Stimulated activated CD8-positive, alpha-beta memory T cell treated with anti-CD3 and anti-CD28 coated beads, Interleukin-12 subunit alpha, Interleukin-12 subunit beta, amount 100 ng/mL, for 24 hours (primary cell): ENCODE results near the gene ANXA4.
"Not testable (repeated sequence)": the region's sequence is repeated elsewhere in the genome, so short reads cannot be mapped to it uniquely, and the experiment has no call there.

Source experiments
- DNase-seq: peaks from one replicate; pipeline ENCODE4 v3.0.0-alpha.2; 2020; ENCODE audit errors: extremely low read depth

Gene ANXA4

DNA sequence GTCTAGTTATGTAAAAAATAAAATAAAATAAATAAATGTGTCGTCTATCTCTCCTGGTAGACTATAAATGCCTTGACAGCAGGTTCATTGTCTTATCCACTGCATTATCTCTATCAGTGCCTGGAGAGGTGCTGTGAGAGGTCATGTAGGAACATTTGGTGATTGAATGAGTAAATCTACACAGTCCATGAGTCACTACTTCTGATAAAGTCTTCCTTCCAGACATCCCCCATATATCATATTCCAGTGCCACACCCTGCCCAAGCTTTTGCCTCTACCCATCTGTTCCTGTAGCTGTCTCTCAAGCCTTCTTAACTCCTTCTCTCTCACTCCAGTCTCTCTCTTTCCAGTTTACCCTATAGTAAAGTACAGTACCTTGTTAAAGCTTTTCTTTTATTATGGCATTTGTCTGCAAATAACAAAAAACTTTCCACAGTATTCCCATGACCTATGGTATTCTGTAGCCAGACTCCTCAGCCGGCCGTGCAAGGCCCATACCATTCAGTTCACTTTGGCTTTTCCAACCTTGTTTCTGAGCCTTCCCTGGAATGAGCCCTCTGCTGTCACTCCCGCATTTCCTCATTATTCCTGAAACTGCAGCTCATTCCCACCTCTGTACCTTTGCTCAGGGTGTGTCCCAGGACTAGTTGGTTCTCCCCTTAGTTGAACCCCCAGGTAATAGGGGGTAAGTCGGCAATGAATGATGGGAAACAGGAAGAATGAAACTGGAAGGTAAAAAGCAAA, 37.5 kb downstream of the ANXA4 start:
- no peak for DNase-seq

DNA sequence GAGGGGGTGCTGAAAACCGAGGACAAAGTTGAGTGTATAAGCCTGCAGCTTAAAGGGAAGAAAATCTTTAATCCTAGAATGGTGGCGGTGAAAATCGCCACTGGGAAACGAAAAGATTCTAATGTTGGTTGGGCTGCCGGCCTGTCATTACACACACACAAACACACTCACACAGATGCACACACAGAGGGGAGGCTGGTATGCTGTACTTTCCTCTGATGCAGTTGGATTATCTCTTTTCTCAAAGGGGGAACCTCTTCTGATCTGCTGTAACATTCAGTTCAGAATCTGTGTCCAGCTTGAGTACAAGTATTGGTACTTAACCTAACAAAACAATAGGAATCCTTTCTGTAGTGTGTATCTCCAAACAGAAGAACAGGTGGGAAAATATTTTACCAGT, 39.0 kb downstream of the ANXA4 start:
- no peak for DNase-seq

DNA sequence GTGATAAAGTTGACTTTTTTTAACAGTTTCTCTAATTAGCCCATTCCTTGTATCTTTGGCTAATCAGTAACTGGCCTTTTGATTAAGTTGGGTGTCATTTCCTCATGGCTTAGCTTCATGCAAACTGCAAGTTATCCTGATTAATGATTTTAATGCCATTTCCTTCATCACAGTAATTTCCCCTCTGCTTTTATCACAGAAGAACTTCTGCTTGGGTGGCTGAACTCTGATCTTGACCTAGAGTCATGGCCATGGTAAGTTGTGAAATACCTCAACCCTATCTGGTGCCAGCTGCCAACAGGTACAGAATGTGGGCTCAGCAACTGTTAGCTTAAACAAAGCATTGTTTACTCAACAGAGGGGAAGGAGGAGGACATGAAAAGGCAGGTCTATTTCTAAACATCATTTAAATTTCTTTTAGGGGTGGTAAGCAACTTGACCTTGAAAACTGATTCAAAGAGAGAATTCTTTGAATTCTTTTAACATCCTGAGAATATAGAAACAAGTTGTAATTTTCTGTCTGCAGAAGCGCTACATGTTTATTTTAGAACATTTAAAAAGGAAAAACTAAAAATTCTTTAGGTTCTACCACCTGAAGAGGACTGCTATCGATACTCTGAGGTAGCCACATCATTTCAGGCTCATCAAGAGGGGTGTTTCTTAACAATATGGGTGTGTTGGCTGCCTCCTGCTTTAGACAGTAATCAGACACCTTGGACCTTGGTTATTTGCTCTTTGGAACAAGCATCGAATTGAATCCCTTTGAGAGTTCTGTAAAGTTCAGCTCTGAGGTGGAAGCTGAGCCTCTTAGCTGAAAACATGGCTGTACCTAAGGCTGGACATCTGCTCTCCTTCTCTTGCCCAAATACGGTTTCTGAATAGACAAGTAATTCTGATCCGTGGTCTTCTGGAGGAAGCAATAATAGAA, 39.7 kb downstream of the ANXA4 start:
- no peak for DNase-seq

DNA sequence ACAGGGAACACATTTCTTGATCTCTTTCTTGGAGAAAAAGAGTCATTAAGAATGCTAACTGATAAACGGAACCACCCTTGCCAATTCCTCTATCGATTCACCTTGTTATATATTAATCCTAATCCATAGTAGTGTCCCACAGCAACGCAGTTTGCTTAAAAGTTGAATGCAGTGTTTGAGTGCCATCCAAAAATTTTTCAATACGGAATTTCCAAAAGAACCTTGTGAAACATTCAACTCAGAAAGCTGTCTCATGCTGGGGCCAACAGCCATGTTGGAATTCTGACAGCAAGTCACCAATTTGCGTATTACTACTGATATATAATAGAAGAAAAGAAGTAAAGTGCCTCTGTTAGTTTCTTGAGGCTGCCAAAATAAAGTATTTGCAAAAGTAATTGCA, 42.3 kb downstream of the ANXA4 start:
- no peak for DNase-seq

DNA sequence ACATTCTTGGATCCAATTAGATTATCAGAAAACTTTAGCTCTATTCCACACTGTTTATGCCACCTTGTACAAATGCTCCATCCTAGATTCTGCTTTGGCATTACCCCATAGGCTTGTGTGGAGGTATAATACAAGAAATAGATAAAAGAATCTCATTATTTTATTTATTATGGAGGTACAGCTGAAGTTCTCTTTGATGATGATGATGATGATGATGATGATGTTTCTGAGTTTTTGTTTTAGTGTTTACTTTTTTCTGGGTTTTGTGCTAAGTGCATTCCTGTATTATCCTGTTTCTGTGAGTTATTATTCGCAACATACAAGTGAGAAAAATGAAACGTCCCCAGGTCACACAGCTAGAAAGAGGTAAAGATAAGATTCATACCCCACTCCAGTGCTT, 43.4 kb downstream of the ANXA4 start:
- no peak for DNase-seq

DNA sequence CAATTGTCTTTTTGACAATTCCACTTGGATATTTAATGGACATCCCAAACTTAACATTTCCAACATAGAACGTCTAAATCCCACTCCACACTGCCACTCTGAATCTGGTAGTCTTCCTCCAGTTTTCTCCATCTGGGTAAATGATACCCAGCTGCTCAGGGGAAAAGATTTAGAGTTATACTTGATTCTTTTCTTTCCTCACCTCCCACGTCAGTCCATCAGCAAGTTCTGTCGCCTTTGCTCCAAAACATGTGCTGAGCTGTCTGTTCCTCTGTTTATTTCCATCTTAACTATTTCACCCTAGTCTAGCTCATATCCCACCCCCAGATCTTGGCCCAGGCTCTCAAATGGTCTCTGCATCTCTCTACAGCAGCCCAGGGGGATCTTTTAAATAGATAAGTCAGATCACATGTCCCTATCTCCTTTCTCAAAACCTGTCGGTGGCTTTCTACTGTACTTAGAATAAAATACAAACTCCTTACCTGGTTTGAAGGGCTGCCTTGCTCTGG, 44.2 kb downstream of the ANXA4 start:
- DNase-seq, result no peak

DNA sequence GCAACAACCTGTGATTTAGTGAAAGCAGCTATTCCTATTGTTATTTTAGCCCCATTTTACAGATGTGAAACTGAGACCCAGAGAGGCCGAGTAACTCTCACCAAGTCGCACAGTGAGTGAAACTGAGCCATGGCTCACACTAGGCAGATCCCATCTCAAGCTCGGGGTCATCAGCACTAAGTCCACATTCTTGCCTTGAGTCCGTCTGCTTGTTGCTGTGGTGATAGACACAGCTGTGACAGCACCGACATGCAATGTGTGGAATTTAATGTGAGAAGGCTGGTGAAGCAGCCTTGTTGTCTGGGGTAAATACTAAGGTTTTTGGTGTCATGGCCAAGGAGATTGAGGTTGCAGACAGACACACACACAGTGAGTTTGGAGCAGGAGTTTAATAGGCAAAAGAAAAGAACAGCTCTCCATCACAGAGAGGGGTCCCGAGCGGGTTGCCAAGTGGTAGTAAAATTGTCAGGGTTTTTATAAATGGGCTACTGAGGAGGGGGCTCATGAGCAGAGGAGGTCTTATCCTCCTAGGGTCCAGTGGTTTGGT, 47.3 kb downstream of the ANXA4 start:
- DNase-seq, result no peak

DNA sequence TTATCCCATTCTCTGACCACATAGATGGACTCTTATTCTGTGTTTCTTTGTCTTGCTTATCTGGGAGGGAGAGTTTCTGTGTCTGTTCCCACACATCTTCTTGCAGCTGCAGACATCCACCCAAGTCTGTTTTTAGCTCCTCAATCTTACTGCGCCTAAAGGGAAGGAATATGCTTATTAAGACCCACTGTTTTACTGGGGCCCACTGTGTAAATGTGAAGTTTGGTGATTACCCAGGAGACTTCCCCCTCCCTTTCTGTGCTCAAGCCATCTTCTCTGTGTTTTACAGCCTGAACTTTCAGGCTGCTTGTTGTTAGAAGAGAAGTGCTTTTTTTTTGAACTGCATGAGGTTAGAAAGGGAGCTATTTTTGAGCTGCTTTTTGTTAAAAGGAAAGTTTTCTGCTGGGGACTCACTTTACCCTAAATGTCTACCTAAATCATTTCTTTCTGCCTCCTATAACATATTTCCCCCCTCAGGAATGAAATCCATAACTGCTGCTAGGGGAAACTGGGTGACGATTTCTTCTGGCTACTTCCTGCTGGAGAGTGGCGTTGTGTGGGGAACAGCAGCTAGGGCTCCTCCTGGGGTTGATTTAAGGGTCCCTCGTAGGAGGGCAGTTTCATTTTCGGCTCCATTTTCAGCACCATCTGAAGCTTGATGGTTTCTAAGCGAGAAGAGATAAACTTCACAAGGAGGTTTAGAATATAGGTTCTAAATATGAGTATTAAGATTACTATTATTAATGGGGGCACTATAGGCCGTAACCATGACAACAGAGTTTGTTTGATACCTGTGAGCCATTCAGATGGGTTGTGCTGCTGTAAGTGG, 48.1 kb downstream of the ANXA4 start:
- no peak for DNase-seq

DNA sequence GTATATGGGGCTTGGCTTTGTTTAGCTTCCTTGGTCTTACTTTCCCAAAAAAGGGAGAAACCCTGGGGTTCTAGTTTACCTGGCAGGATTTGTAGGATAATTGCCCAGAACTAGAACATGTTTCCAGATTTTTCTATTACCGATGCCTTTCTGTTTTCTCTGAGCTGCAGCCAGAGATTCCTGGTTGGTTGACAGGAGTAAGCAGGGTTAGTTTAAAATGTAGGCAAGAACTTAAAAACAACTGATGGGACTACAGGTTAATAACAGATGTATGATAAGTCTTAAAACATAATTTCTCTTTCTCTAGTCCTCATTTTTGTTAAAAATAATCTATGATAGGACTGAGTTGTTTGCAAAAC, 48.6 kb downstream of the ANXA4 start:
- DNase-seq, result no peak

DNA sequence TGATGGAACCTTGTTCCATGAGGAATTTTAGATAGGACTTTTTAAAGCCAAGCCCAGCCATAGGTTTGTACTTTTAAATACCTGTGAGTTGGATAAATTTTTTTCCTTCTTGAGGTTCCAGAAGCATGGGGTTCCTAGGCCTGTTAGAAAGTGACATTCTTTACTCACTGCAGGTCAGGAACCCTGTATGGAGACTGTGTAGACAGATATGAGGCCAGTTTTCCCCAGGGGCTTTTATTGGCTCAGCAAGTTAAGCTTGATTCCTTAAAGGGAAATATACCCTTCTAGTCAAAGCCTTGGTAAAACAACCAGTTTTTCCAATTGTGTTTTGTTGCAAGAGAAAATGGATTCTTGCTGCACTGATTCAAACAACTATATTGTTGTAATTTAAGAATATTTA, 49.1 kb downstream of the ANXA4 start:
- DNase-seq, result no peak

DNA sequence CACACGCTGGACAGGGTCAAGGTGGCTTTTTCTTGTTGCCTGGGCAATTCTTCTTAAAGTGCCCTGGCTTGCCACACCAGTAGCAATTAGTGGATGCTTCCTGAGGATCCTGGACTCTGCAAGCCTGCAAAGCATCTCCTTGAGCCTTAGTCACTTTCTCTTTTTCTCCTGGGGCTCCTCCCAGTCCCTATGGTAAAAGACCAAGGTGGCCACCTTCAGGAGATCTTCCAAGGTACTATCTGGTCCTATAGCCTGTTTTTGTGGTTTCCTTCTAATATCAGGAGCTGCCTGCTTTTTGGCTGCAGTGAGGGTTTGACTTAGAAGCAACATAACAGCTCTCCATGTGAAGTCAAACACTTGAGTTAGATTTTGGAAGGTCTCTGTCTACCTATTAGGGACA, 54.2 kb downstream of the ANXA4 start:
- DNase-seq, result no peak

DNA sequence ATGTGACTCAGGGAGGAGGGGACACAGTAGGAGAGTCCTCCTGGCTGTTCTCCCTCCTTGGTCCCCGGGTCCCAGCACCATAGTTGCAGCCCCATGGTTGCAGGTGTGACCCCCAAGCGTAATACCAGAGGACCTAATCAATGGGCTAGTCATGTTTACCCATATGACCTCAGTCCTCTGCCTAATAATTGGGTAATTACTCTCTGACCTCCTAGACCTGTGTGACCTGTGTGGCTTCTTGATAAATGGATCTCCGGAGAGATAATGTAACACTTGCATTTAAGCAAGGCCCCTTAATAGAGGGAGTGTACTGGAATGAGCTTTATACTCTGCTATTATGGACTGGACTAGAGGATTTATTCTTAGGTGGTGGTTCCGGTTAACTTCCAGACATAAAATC, 55.3 kb downstream of the ANXA4 start:
- DNase-seq, result no peak

DNA sequence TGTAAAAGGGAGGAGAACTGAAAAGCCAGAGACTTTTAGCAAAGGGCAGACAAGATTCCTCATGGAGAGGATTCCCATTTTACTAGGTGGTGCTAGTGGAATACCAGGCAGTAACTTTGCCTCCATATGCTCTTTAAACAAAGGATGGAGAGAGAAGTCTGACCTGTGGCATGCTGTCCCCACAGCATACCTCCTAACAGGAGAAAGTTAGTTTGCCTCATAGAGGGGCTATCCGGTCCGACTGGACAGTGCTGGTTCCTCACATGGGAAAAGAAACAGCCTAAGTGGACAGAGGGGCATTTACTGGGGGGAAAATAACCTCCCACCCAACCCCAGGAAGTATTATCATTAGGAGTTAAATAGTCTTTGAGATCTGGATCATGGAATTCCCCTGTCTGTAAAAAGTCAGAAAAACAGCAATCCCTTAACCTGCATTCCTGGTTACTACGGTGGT, 55.9 kb downstream of the ANXA4 start:
- DNase-seq, result no peak

DNA sequence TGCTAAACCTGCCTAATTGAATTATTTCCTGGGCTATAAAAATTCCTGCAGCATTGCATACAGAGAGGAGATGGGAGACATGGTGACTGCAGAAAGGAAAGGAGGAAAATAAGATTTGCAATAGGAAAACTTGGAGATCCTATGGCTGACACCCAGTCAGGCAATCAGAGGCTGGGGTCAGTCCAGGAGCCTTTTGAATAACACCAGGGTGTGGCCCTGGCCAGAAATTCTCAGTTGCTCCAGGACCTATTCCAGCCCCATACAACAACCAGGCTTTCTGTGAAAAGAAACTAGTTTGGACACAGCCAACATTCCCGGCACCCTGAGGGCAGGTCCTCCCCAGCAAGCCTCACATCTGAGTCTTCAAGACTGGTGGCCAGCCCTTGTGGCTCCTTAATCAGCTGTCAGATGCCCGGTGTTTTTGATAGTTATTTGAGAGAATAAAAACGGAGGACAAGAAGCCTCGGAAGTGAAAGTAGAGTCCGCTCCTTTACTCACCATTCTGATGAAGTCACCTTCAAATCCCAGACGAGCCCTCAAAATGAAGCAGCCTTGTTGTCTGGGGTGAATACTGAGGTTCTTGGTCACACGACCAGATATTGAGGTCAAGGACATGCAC, 56.5 kb downstream of the ANXA4 start:
- DNase-seq, result no peak

DNA sequence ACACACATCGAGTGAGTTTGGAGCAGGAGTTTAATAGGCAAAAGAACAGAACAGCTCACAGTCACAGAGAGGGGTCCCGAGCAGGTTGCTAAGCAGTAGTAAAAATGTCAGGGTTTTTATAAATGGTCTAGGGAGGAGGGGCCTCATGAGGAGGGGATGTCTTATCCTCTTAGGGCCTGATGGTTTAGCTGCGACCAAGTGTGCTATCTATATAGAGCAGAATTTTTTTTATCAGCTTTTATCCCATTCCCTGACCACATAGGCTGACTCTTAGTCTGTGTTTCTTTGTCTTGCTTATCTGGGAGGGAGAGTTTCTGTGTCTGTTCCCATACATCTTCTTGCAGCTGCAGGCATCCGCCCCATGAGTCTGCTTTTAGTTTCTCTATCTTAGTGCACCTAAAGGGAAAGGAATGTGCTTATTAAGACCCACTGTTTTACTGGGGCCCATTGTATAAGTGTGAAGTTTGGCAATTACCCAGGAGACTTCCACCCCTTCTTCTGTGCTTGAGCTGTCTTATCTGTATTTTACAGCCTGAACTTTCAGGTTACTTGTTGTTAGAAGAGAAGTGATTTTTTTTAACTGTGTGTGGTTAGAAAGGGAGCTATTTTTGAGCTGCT, 57.1 kb downstream of the ANXA4 start:
- DNase-seq, result no peak

DNA sequence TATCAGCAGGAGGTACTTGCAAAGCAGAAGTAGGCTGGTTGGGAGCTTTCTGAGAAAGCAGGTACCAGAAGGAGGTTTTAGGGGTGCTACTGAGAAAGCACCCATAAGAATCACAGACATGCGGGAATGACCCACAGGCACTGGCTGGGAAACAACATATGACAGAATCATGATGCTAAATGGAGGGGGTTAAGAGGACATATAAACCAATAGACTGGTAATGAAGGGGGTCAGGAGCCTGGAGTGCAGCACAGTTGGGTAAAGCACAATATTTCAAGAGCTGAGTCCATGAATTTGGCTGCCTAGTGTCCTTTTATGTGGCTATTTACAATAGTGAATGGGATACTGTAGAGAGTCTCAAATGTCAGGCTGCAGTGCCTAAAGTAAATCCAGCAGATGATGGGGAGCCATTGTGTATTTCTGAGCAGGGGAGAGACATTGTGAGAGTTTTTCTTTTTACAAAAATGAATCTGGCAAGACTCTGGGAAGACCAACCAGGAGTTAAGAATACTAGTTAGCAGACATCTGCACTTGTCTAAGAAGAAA, 59.9 kb downstream of the ANXA4 start:
- no peak for DNase-seq

DNA sequence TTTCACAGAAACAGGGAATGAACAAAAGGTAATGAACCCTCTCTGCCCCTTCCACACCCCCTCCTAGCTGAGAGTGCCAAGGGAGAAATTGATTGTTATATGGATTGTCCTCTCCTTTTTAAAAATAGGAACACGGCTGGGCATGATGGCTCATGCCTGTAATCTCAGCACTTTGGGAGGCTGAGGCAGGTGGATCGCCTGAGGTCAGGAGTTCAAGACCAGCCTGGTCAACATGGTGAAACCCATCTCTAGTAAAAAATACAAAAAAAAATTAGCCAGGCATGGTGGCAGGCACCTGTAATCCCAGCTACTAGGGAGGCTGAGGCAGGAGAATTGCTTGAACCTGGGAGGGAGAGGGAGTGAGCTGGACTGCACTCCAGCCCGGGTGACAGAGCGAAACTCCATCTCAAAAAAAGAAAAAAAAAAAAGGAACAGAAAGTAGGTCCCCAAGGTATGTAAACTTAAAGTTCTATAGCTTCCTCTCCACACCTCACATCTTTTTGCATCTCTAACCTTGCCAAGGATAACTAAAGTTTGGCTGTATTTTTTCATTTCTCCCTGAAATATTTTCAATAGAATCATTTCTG, 60.9 kb downstream of the ANXA4 start:
- DNase-seq, result not testable (repeated sequence)

DNA sequence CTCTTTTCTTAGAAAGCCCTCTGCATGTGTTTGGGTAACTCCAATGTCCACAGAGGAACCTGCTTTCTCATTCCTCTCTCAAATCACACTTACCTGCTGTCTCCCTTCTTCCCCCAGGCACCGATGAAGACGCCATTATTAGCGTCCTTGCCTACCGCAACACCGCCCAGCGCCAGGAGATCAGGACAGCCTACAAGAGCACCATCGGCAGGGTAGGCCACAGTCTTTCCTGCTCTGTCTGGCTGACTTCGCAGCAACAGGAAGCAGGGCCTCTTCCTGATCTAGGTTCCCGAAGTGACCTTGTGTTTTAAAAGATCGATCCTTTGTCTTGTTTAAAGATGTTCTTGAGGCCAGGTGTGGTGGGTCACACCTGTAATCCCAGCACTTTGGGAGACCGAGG, 62.5 kb downstream of the ANXA4 start:
- no peak for DNase-seq

DNA sequence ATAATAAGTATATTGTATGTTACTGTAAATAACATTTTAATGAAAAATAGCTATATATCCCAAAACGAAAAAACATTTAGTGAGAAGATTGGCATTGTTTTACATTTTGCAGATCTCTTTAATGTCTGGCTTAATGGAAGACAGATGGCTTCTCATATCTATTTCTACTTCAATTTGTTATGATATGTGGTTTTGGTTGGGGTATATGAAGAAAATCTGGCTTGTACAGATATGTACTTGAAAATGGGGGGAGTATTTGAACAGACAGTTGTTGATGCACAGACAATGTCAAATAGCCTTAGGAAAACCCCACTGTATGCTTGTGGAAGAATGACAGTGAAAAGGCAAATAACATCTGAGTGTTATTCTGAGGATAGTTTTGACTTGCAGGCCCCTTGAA, 64.0 kb downstream of the ANXA4 start:
- DNase-seq, result no peak
